GM19372 (cell line): Measurements from ENCODE around the gene LSM14A.
"Not testable (repeated sequence)": the region's sequence is repeated elsewhere in the genome, so short reads cannot be mapped to it uniquely, and the experiment has no call there.

Source experiments
- ATAC-seq: cut with Tn5 transposase; IDR thresholded peaks from one replicate; pipeline ENCODE4 v1.9.1; 2021; ENCODE audit warnings: mild to moderate bottlenecking, low read depth, moderate library complexity; ENCODE audit not compliant: unreplicated experiment

Gene LSM14A

GRCh38 chr19:34155686-34156085, 16.6 kb upstream of the LSM14A start:
- ATAC-seq = no peak

- ATAC-seq = not testable (repeated sequence)
Measured at GRCh38 chr19:34158966-34159365, 13.3 kb upstream of the LSM14A start.

GRCh38 chr19:34159541-34159940, 12.8 kb upstream of the LSM14A start:
- not testable (repeated sequence) for ATAC-seq

- not testable (repeated sequence) for ATAC-seq
Measured at GRCh38 chr19:34161902-34162301, 10.4 kb upstream of the LSM14A start.

GRCh38 chr19:34165295-34165738, 7.0 kb upstream of the LSM14A start:
- no peak for ATAC-seq

GRCh38 chr19:34169475-34170199, 2.7 kb upstream of the LSM14A start:
- not testable (repeated sequence) for ATAC-seq

- peak; percentile 4 for ATAC-seq
Measured at GRCh38 chr19:34171539-34171876, 796 bp upstream of the LSM14A start.

- ATAC-seq = peak; percentile 28
Measured at GRCh38 chr19:34172661-34173192, 423 bp downstream of the LSM14A start.

GRCh38 chr19:34173193-34173956, 1.1 kb downstream of the LSM14A start:
- ATAC-seq = no peak

GRCh38 chr19:34175173-34175572, 2.9 kb downstream of the LSM14A start:
- ATAC-seq = not testable (repeated sequence)

- no peak for ATAC-seq
Measured at GRCh38 chr19:34176581-34176980, 4.3 kb downstream of the LSM14A start.

- no peak for ATAC-seq
Measured at GRCh38 chr19:34178274-34178610, 5.9 kb downstream of the LSM14A start.

- ATAC-seq = no peak
Measured at GRCh38 chr19:34179066-34179465, 6.8 kb downstream of the LSM14A start.

- no peak for ATAC-seq
Measured at GRCh38 chr19:34180273-34180672, 8.0 kb downstream of the LSM14A start.

- ATAC-seq = no peak
Measured at GRCh38 chr19:34180709-34181108, 8.4 kb downstream of the LSM14A start.

- no peak for ATAC-seq
Measured at GRCh38 chr19:34181111-34181864, 9.0 kb downstream of the LSM14A start.

GRCh38 chr19:34182125-34182524, 9.8 kb downstream of the LSM14A start:
- ATAC-seq = no peak

GRCh38 chr19:34184880-34185491, 12.7 kb downstream of the LSM14A start:
- no peak for ATAC-seq

- no peak for ATAC-seq
Measured at GRCh38 chr19:34186205-34186604, 13.9 kb downstream of the LSM14A start.

- ATAC-seq = no peak
Measured at GRCh38 chr19:34187011-34187410, 14.7 kb downstream of the LSM14A start.

- no peak for ATAC-seq
Measured at GRCh38 chr19:34188408-34188807, 16.1 kb downstream of the LSM14A start.
